T-cell (primary cell): ENCODE measurements around the gene WDR37. TPM values are rescaled to one million over a fixed set of nuclear protein-coding genes. Genes with fewer than 3 reads are reported as not detected.
"Not testable (repeated sequence)": the region's sequence is repeated elsewhere in the genome, so short reads cannot be mapped to it uniquely, and the experiment has no call there.

Experiments
- ATAC-seq, 4 experiments: fragments of 200-7000 bp in 3 of 4; fragments of 150-1000 bp in 1 of 4; cut with Tn5 transposase; replicated peaks in 1 of 4; 1 replicate in 3 of 4; 2 replicates in 1 of 4; pipeline ENCODE4 v1.10.0; 2021; ENCODE audit warnings: moderate library complexity in 3 of 4, mild to moderate bottlenecking in 2 of 4, moderate number of reproducible peaks in 1 of 4
- CTCF ChIA-PET, 2 donors: fragments of 300-600 bp; sonication (Branson Sonifier 250); formaldehyde crosslinking; loops; one replicate each; lab custom pipeline; 2022; ENCODE audit warnings: antibody characterized with exemption in 2 of 2; lab: Charles Lee
- POLR2A ChIA-PET, 2 donors: fragments of 300-600 bp; sonication (Branson Sonifier 250); formaldehyde crosslinking; loops; one replicate each; lab custom pipeline; 2022; ENCODE audit warnings: antibody characterized with exemption in 2 of 2; lab: Charles Lee
- DNase-seq, 35 experiments: peaks; one replicate each; pipeline versions ENCODE4 v3.0.0 to v3.0.0-alpha.2; 2013 to 2023
- H3K27ac ChIP-seq: one replicate; pipeline ENCODE4 v1.5.1; 2013; ENCODE audit warnings: low read length
- H3K27me3 ChIP-seq, 2 experiments: replicated peaks in 1 of 2; 1 replicate in 1 of 2; 2 replicates in 1 of 2; pipeline versions ENCODE4 v1.6.1 to v1.7.0; 2013; ENCODE audit warnings: low read length in 1 of 2, mixed read lengths in 1 of 2; ENCODE audit not compliant: control insufficient read depth in 2 of 2, insufficient read depth in 2 of 2; ENCODE audit errors: extremely low read depth in 1 of 2
- H3K36me3 ChIP-seq, 2 donors: 1 replicate in 1 of 2; 2 replicates in 1 of 2; pipeline versions ENCODE4 v1.6.1 to v1.7.0; 2013; ENCODE audit warnings: low read length in 1 of 2; ENCODE audit not compliant: control insufficient read depth in 2 of 2, insufficient read depth in 1 of 2; ENCODE audit errors: extremely low read depth in 1 of 2
- H3K4me1 ChIP-seq, 2 experiments: 1 replicate in 1 of 2; 2 replicates in 1 of 2; pipeline versions ENCODE4 v1.6.1 to v1.7.0; 2013; ENCODE audit warnings: low read length in 2 of 2, mixed read lengths in 1 of 2; ENCODE audit not compliant: insufficient read depth in 2 of 2, control insufficient read depth in 1 of 2; ENCODE audit errors: extremely low read depth in 1 of 2
- H3K4me3 ChIP-seq, 2 donors: 1 replicate in 1 of 2; 2 replicates in 1 of 2; pipeline versions ENCODE4 v1.5.1 to v1.7.0; 2013; ENCODE audit warnings: mild to moderate bottlenecking in 2 of 2, low read length in 1 of 2, moderate library complexity in 1 of 2; ENCODE audit not compliant: control insufficient read depth in 1 of 2; ENCODE audit errors: extremely low read depth in 1 of 2
- H3K9me3 ChIP-seq: 2 replicates; pipeline ENCODE4 v1.7.0; 2013
- H3K27ac Mint-ChIP-seq, 2 donors: one replicate each; pipeline ENCODE4 v1.8.0; 2020 to 2021; ENCODE audit warnings: mild to moderate bottlenecking in 2 of 2, mixed read lengths in 2 of 2
- H3K27me3 Mint-ChIP-seq, 2 donors: one replicate each; pipeline ENCODE4 v1.8.0; 2021 to 2022; ENCODE audit warnings: mixed read lengths in 2 of 2
- H3K36me3 Mint-ChIP-seq: one replicate; pipeline ENCODE4 v1.8.0; 2021; ENCODE audit warnings: mixed read lengths
- H3K4me1 Mint-ChIP-seq, 3 donors: one replicate each; pipeline ENCODE4 v1.8.0; 2020 to 2022; ENCODE audit warnings: mixed read lengths in 3 of 3, mild to moderate bottlenecking in 1 of 3
- H3K4me3 Mint-ChIP-seq, 3 donors: one replicate each; pipeline ENCODE4 v1.8.0; 2020 to 2022; ENCODE audit warnings: mild to moderate bottlenecking in 3 of 3, mixed read lengths in 3 of 3, moderate library complexity in 3 of 3
- H3K9me3 Mint-ChIP-seq, 3 donors: one replicate each; pipeline ENCODE4 v1.8.0; 2020 to 2022; ENCODE audit warnings: mixed read lengths in 3 of 3
- WGBS: methylation state at CpG from one replicate; pipeline ENCODE4 v1.1.5; 2013; ENCODE audit warnings: missing lambda C conversion rate; ENCODE audit not compliant: insufficient coverage; 5-methylcytosine and 5-hydroxymethylcytosine counted together
- total RNA-seq, 35 experiments: library from RNA in 6 of 35; stranded (reverse) in 6 of 35; fragments of 120-200 nt in 1 of 35; gene quantifications; one replicate each; pipeline versions ENCODE4 v1.2.1 to v1.2.4 and lab custom pipeline; 2013 to 2026

WDR37 gene
- total RNA-seq, 5 donors from 2014 or later (not counting 1 experiment from before 2014, with no cell fraction given): 34.6 to 40.4 (median 37.3) TPM

GRCh38 chr10:1156616-1156886, 100.4 kb downstream of the WDR37 start:
- H3K27me3 Mint-ChIP-seq: peaks cover 0 to 4% of the 10 kb centered on the region in 2 donors
- H3K36me3 ChIP-seq: no peaks in the 10 kb centered on the region
- DNase-seq (no peak), ATAC-seq (no peak)
- no peak overlapping the region for H3K4me3 ChIP-seq
- WGBS: 80% methylated on average over 7 of the region's 8 CpGs
- no peak overlapping the region for H3K27ac Mint-ChIP-seq
- H3K4me1 Mint-ChIP-seq: peaks cover 0 to 5% (median 0%) of the 10 kb centered on the region in 3 donors
- no peaks in the 10 kb centered on the region for H3K9me3 ChIP-seq
- no peaks in the 10 kb centered on the region for H3K36me3 Mint-ChIP-seq
- H3K4me1 ChIP-seq: no peaks in the 10 kb centered on the region
- CTCF ChIA-PET: no interaction called here
- no peak overlapping the region for H3K27ac ChIP-seq
- no peaks in the 10 kb centered on the region for H3K9me3 Mint-ChIP-seq
- POLR2A ChIA-PET: no interaction called here
- H3K27me3 ChIP-seq: peaks cover 0 to 16% of the 10 kb centered on the region in 2 experiments
- H3K4me3 Mint-ChIP-seq: no peak overlapping the region

- H3K4me3 ChIP-seq: no peak overlapping the region
- peaks cover 0 to 5% (median 0%) of the 10 kb centered on the region in 3 donors for H3K4me1 Mint-ChIP-seq
- peaks cover 0 to 16% of the 10 kb centered on the region in 2 experiments for H3K27me3 ChIP-seq
- H3K27me3 Mint-ChIP-seq: peaks cover 0 to 4% of the 10 kb centered on the region in 2 donors
- H3K27ac Mint-ChIP-seq: no peak overlapping the region
- peak overlapping the region in 1 of 3 donors; percentile 14 for H3K4me3 Mint-ChIP-seq
- CTCF ChIA-PET: no interaction called here
- 92% methylated on average over 7 of the region's 17 CpGs for WGBS
- H3K4me1 ChIP-seq: no peaks in the 10 kb centered on the region
- ATAC-seq (no peak), DNase-seq (peak in 1 of 35 experiments; percentile 11)
- no peaks in the 10 kb centered on the region for H3K9me3 ChIP-seq
- H3K27ac ChIP-seq: no peak overlapping the region
- no peaks in the 10 kb centered on the region for H3K36me3 Mint-ChIP-seq
- POLR2A ChIA-PET: no interaction called here
- H3K36me3 ChIP-seq: no peaks in the 10 kb centered on the region
- no peaks in the 10 kb centered on the region for H3K9me3 Mint-ChIP-seq
Observed at GRCh38 chr10:1156921-1157614, 100.9 kb downstream of the WDR37 start.

GRCh38 chr10:1157615-1157933, 101.4 kb downstream of the WDR37 start:
- ATAC-seq (no peak), DNase-seq (peak in 1 of 35 experiments; percentile 13)
- H3K9me3 ChIP-seq: no peaks in the 10 kb centered on the region
- H3K4me1 ChIP-seq: no peaks in the 10 kb centered on the region
- no peak overlapping the region for H3K27ac Mint-ChIP-seq
- no peaks in the 10 kb centered on the region for H3K36me3 Mint-ChIP-seq
- CTCF ChIA-PET: no interaction called here
- POLR2A ChIA-PET: no interaction called here
- H3K4me1 Mint-ChIP-seq: peaks cover 0 to 5% (median 0%) of the 10 kb centered on the region in 3 donors
- peaks cover 0 to 4% of the 10 kb centered on the region in 2 donors for H3K27me3 Mint-ChIP-seq
- H3K4me3 ChIP-seq: no peak overlapping the region
- no peak overlapping the region for H3K27ac ChIP-seq
- no peaks in the 10 kb centered on the region for H3K36me3 ChIP-seq
- WGBS: 71% methylated on average over 1 of the region's 4 CpGs
- H3K27me3 ChIP-seq: peaks cover 0 to 16% of the 10 kb centered on the region in 2 experiments
- H3K4me3 Mint-ChIP-seq: peak overlapping the region in 1 of 3 donors; percentile 14
- H3K9me3 Mint-ChIP-seq: no peaks in the 10 kb centered on the region

GRCh38 chr10:1158066-1158465, 101.9 kb downstream of the WDR37 start:
- peaks cover 0 to 5% (median 0%) of the 10 kb centered on the region in 3 donors for H3K4me1 Mint-ChIP-seq
- peaks cover 0 to 4% of the 10 kb centered on the region in 2 donors for H3K27me3 Mint-ChIP-seq
- 82% methylated on average over 10 of the region's 12 CpGs for WGBS
- DNase-seq (no peak), ATAC-seq (no peak)
- ChIA-PET POLR2A (no interaction called here), CTCF (no interaction called here)
- no peaks in the 10 kb centered on the region for H3K9me3 Mint-ChIP-seq
- H3K27me3 ChIP-seq: peaks cover 0 to 19% of the 10 kb centered on the region in 2 experiments
- no peaks in the 10 kb centered on the region for H3K4me1 ChIP-seq
- no peaks in the 10 kb centered on the region for H3K36me3 ChIP-seq
- no peaks in the 10 kb centered on the region for H3K9me3 ChIP-seq
- H3K27ac ChIP-seq: no peak overlapping the region
- H3K4me3 ChIP-seq: no peak overlapping the region
- no peak overlapping the region for H3K27ac Mint-ChIP-seq
- no peak overlapping the region for H3K4me3 Mint-ChIP-seq
- no peaks in the 10 kb centered on the region for H3K36me3 Mint-ChIP-seq

GRCh38 chr10:1158536-1158935, 102.4 kb downstream of the WDR37 start:
- H3K27me3 Mint-ChIP-seq, H3K36me3 Mint-ChIP-seq, H3K4me1 Mint-ChIP-seq, H3K4me3 ChIP-seq, H3K4me3 Mint-ChIP-seq, H3K27ac ChIP-seq, ATAC-seq, H3K9me3 ChIP-seq, CTCF ChIA-PET, H3K36me3 ChIP-seq, H3K27ac Mint-ChIP-seq, POLR2A ChIA-PET, H3K9me3 Mint-ChIP-seq, H3K4me1 ChIP-seq: not testable (repeated sequence)
- peak in 1 of 35 experiments; percentile 10 for DNase-seq
- 92% methylated on average over 5 of the region's 10 CpGs for WGBS
- peaks cover 0 to 20% of the 10 kb centered on the region in 2 experiments for H3K27me3 ChIP-seq

GRCh38 chr10:1159131-1160061, 103.2 kb downstream of the WDR37 start:
- no peaks in the 10 kb centered on the region for H3K4me1 Mint-ChIP-seq
- no peaks in the 10 kb centered on the region for H3K36me3 Mint-ChIP-seq
- no peaks in the 10 kb centered on the region for H3K9me3 Mint-ChIP-seq
- H3K27me3 Mint-ChIP-seq: peaks cover 0 to 4% of the 10 kb centered on the region in 2 donors
- Histone ChIP-seq H3K4me1 (no peaks in the 10 kb centered on the region), H3K4me3 (no peak overlapping the region), H3K27me3 (peaks cover 0 to 20% of the 10 kb centered on the region in 2 experiments), H3K9me3 (no peaks in the 10 kb centered on the region), H3K27ac (no peak overlapping the region), H3K36me3 (no peaks in the 10 kb centered on the region)
- DNase-seq: peak in 9 of 35 experiments; percentile 2 to 69 (median 24)
- H3K27ac Mint-ChIP-seq: no peak overlapping the region
- 88% methylated on average over 56 of the region's 59 CpGs for WGBS
- ChIA-PET CTCF (interaction anchor here in 1 of 2 donors (0.6 kb wide), 1 partner anchor 175 kb away, joined by 3 read pairs; no protein-coding TSS in a partner anchor), POLR2A (no interaction called here)
- peak overlapping the region in 1 of 3 donors; percentile 41 for H3K4me3 Mint-ChIP-seq
- ATAC-seq: peak in 1 of 4 experiments; percentile 94
